Tongue (tissue), 2 donors: Measurements from ENCODE around the gene TCP1. TPM values are rescaled to one million over a fixed set of nuclear protein-coding genes. Genes with fewer than 3 reads are reported as not detected.
A peak's percentile ranks its signal among the peaks of the same experiment; 100 is the strongest.
"Not testable (repeated sequence)": the region's sequence is repeated elsewhere in the genome, so short reads cannot be mapped to it uniquely, and the experiment has no call there.

ENCODE experiments used
- DNase-seq: peaks from one replicate; pipeline ENCODE4 v3.0.0-alpha.2; 2015
- total RNA-seq: library from RNA; depleted of rRNA; stranded (reverse); fragments of >200 nt; gene quantifications from one replicate; pipeline ENCODE4 v1.2.3, GENCODE V29; 2014

TCP1 gene
- total RNA-seq, 1 donor from 2014 or later, result 202 TPM

DNA sequence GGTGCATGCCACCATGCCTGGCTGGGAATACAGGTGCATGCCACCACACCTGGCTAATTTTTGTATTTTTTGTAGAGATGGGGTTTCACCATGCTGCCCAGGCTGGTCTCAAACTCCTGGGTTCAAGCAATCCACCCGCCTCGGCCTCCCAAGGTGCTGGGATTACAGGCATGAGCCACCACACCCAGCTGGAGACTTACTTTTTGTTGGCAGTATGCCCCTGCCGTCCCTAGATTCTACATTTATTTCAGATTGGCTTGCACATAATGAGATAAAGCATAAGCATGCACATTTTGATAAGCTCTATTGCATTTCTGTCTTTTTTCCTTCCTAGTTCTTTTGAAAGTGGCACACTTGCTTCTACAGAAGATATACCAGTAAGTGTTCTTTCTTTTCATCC is 27.4 kb upstream of the TCP1 start:
- DNase-seq, result not testable (repeated sequence)

DNA sequence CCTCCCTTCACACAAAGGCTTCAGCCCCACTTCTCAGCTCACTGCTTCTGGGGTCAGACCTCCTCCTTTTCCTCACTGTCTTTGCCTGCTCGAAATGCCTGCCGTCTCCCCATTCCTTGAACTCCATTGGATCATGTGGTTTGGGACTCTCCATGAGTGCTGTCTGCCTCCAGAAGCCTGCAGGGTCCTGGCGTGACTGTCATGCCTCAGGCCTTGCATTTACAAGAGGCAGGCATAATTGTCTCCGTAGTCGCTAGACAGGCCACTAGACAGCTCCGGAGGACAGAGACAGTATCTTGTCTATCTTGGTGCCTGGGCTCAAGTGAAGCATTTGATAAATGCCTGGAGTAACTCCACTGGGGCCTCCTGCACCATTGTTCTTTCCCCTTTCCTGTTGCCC is 26.0 kb upstream of the TCP1 start:
- no peak for DNase-seq

- no peak for DNase-seq
These were observed 24.4 kb upstream of the TCP1 start for GRCh38 chr6:159813781-159814180.

- DNase-seq, result no peak
These were observed 19.7 kb upstream of the TCP1 start for GRCh38 chr6:159809149-159809548.

GRCh38 chr6:159808647-159809046 is 19.2 kb upstream of the TCP1 start:
- DNase-seq, result no peak

DNA sequence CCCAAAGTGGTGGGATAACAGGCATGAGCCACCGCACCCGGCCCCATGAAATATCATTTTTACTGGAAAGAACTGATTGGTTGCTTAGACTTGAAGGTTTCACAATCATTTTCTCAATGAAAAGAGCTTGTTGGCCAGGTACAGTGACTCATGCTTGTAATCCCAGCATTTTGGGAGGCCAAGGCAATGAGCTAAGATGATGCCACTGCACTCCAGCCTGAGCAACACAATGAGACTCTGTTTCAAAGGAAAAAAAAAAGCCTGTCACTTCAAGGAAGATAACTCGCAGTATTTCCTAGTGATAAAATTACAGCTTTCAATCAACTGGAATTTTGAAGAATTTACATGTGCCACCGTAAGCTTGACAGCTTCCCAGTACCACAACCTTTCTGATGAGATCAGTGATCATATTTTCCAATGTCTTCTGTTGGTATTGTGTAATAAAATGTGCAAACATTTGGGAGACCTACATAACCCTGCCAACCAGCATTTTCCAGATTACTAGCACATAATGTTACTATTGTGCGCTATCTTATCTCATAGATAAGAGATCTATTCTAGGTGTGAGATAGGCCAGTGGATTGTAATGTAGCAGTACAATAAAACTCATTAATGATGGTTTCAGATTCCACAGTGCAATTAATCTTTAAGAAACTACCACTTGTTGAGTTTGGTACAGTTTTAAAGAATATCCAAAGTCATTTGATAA is 17.9 kb upstream of the TCP1 start:
- DNase-seq, result no peak

DNA sequence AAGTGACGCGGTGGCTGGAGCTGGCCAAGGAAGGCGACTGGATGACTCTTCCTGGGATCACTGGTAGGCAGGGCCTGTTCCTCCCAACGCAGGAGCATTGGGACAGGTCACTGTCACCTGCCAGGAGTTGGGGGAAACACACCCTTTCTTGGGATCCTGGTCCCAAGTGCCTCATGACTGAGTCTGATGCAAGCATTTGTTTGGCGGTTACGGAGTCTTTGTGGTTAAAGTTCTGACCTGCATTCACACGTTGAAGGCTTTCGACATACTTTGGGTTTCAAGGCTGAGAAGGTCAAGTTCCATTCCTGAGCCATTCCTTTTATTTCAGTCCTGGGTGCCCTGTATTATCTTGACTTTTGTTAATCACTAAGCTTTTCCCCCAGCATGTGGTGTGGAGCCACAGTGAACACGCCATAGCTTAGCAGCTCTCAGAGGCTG is 16.6 kb upstream of the TCP1 start:
- DNase-seq, result no peak

DNA sequence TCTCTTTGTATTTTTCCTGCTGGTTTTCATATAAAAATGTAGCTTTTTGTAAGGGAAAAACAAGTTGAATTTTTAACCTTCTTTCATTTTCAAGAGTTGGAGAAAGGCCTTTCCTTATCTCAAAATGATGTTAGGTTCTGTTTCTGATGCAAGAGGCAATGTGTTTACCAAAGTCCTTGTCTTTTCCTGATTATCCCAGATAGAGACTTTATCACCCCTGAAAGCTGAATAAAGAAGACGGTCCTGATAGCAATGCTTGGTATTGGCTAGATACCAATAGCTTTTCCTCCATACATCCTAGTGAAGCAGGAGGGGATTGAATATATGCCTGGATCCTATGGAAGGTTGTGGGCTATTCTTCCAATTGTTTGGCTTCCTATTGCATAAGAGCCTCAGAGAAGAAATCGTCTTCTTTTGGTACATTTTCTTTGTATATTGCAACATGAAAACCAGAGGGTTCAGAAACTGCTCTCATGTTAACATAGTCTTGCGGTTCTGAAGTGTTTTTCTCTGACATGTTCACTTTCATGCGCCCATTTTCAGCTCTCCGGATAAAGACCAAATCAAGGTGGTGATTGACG is 16.1 kb upstream of the TCP1 start:
- no peak for DNase-seq

DNA sequence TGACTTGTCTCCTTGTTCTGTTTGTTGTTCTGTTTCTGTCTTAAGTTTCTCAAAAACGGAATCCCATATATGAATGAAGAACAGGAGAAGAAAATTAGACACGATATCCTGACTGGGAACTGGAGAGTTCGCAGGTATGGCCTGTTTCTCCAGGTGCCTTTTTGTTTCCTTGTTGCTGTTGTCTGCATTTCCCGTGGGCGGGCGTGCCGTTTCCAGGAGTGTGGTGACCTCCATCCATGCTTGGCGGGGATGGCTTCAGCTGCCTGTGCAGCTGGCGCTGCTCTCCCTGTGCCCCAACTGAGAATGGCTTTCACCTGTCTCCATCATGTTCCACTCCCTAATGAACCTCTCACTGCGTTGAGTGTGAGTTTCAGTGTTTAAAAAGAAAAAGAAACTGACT is 15.1 kb upstream of the TCP1 start:
- peak; percentile 24 for DNase-seq

DNA sequence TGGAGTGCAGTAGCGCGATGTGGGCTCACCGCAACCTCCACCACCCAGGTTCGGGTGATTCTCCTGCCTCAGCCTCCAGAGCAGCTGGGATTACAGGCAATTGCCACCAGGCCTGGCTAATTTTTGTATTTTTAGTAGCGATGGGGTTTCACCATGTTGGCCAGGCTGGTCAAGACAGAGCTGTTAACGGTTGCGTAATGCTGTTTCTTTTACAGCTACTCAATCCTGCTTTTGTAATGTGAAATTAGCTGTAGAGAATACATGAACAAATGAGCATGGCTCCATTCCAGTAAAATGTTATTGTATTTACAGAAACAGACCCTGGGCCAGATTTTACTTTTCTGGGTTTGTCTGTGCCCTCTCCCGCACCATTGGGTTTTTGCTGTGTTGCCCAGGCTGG is 12.5 kb upstream of the TCP1 start:
- DNase-seq, result no peak

- DNase-seq, result no peak
These were observed 10.9 kb upstream of the TCP1 start, which contains the start of gene PNLDC1 for GRCh38 chr6:159800141-159800865. TSS of gene PNLDC1 (plus strand) at chr6:159800276. CDS start at chr6:159800308, 32 bp downstream.

GRCh38 chr6:159797554-159797953 is 8.2 kb upstream of the TCP1 start:
- no peak for DNase-seq

- not testable (repeated sequence) for DNase-seq
These were observed 5.6 kb upstream of the TCP1 start for GRCh38 chr6:159794976-159795375.

DNA sequence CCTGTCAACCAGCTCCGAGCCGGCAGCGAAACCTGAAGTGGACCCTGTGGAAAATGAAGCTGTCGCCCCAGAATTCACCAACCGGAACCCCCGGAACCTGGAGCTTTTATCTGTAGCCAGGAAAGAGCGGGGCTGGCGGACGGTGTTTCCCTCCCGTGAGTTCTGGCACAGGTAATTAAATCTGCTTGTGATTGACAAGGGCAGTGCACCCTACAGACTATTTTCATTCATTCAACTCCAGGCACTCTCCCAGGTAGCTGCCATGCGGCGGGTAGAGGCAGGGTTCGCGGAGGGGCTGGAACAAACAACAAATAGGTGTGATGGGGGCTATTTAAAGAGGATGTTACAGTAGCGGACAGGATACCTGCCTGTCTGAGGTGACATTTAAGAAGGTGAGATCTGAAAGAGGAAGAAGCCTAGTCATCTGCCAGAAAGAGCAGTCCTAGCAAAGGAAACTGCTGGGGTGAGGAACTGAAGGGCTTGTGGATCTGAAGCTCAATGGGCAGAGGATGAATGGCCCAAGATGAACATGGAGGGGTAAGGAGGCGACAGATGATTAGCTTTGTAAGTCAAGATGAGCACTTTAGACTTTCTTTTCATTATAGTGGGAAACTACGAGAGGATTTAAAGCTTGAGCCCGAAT is 1.7 kb upstream of the TCP1 start:
- peak; percentile 3 for DNase-seq

DNA sequence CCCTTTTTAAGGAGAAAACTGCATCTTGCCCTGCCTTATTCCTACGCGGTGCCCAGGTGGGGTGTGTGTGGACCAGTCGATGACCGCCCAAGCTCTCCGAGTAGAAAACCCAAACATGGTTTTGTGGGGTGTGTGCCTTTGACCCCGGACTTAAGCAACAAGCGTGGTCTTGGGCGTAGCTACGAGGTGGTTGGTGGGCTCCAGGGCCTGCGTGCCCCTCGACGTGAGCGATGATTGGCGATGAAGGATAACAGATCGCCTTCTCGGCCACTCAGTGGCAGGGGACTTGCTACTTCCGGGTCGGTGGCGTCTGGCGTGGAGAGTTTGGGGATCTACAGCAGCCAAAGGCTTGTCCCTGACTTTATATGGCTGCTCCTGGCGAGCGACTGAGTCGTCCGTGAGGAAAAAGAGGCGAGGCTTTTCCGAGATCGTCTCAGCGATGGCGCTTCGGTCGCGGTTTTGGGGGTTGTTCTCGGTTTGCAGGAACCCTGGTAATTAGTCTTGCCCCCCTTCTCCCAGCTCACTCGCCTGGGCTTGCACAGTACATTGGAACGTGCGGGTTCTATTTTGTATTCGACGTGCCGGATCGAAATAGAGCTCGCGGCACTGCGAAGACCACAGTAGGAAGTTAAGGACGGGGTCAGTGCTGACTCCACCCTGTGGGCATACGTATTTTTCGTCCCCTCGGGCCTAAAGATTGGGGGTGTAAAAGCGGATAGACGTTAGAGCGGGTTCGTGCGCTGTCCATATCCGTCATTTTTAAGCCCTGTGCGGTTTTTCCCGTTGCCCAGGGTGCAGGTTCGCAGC is 950 bp upstream of the TCP1 start, which contains the start of gene MRPL18:
MRPL18 (plus strand) TSS at position 319 of the 807 bp plus-strand sequence; CDS start at position 440, 121 bp downstream.
- peak; percentile 98 for DNase-seq

DNA sequence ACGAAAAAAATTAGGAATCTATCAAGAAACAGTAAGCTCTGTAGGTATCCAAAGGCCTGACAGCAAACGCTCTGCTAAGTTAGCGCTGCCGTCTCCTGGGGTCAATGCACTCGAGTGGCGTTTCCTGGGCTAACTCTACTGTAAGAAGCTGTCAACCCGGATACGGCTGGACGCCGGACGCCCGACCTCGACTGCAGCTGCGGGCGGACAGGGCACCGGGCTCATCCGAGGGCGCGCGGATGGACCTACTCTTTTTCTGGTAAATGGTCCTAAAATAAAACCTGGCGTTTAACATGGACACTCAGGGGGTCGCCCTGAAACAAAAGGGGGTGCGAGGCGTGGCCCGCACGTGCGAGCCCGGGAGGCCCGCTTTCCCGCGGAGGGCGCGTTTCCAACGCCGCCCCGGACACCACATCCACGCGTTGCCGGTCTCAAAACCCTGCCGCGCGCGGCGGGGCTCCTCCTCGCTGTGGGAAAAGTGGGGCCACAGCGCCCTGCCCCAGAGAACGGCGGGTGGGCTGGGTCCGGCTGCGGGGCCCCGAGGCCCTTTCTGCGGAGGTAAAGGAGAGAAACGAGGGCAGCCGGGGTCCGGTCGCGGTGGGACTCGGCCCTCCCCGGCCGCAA is 537 bp downstream of the TCP1 start:
- peak; percentile 38 for DNase-seq

GRCh38 chr6:159788276-159788675 is 1.1 kb downstream of the TCP1 start:
- peak; percentile 12 for DNase-seq

- no peak for DNase-seq
These were observed 10.8 kb downstream of the TCP1 start for GRCh38 chr6:159778542-159779103.

- DNase-seq, result no peak
These were observed 11.3 kb downstream of the TCP1 start for GRCh38 chr6:159778131-159778530.

DNA sequence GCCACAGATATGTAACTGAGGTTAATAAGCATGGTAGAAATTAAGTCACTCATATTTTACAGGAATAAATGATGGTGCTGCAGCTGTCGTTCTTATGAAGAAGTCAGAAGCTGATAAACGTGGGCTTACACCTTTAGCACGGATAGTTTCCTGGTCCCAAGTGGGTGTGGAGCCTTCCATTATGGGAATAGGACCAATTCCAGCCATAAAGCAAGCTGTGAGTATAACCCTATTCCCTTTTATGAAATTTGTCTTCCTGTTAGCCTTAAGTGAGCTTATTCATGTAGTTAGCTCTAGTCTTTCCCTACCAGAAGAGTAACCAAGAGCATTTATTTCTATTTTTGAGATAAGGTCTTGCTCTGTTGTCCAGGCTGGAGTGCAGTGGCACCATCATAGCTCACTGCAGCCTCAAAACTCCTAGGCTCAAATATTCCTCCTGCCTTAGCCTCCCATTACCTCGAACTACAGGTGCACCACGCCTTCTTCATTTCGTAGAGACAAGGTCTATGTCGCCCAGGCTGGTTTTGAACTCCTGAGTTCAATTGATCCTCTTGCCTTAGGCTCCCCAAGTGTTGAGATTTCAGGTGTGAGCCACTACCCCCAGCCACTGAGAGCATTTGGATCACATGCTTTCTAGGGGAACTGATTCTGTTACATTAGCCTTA is 12.0 kb downstream of the TCP1 start:
- DNase-seq, result no peak
